ENCODE data around the gene NR1H4. TPM values are rescaled to one million over a fixed set of nuclear protein-coding genes. Genes with fewer than 3 reads are reported as not detected.

Gene NR1H4
- 0.21 TPM for total RNA-seq (2013)
- polyA plus RNA-seq = not detected
- polyA minus RNA-seq = not detected in 2 replicates
- total RNA-seq = 0 to 2.3 (median 0.06) reads per million in 11 experiments

DNA sequence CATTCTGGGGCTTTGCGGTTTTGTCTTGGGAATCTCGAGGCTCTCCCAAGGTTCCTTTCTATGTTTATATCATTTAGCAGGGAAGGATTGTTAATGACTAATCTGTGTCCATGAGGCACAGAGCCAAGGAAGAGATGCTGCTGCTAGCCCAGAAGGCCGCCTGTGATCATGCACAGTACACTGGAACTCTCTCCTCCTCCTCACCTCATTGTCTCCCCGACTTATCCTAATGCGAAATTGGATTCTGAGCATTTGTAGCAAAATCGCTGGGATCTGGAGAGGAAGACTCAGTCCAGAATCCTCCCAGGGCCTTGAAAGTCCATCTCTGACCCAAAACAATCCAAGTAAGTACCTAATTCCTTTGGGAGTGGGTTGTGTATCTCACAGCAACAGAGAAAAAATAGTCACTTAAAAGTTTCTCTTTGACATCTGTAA, at the start of gene NR1H4:
Gene NR1H4, plus strand, starts transcription at position 151 of the 435 bp plus-strand sequence. CDS start 19,458 bp downstream, outside the sequence.
- DNase-seq = no peak
- Mint-ChIP-seq H3K9me3 (peaks cover 0 to 3% (median 0%) of the 10 kb centered on the region in 7 donors), H3K4me1 (no peaks in the 10 kb centered on the region), H3K4me3 (no peak within 1 kb of the TSS), H3K27me3 (ENCODE audit: low read depth in 3 of 3) (peaks cover 4 to 7% (median 6%) of the 10 kb centered on the region in 3 donors), H3K36me3 (no peaks in the 10 kb centered on the region), H3K27ac (no peak within 1 kb of the TSS)
- intact Hi-C loops (cut with micrococcal nuclease) = no loop called here
- Histone ChIP-seq H3K27me3 (ENCODE audit: control insufficient read depth in 2 of 2, insufficient read depth in 2 of 2, low read length in 2 of 2) (no peaks in the 10 kb centered on the region), H2AFZ (ENCODE audit: insufficient read depth, low read depth, low read length, poor library complexity, severe bottlenecking) (no peak within 1 kb of the TSS), H3K9ac (ENCODE audit: insufficient read depth, low read length, poor library complexity, severe bottlenecking) (no peak within 1 kb of the TSS), H3K4me1 (ENCODE audit: control insufficient read depth in 1 of 2, insufficient read depth in 2 of 2, low read length in 2 of 2) (no peaks in the 10 kb centered on the region), H3K4me2 (replicated peaks; ENCODE audit: extremely low read depth, low read length, poor library complexity, severe bottlenecking) (no peak within 1 kb of the TSS), H3K27ac (ENCODE audit: low read depth in 1 of 2, low read length in 2 of 2) (no peak within 1 kb of the TSS), H3K9me3 (replicated peaks in 1 of 2; ENCODE audit: control insufficient read depth in 1 of 2, insufficient read depth in 1 of 2, low read length in 2 of 2) (no peaks in the 10 kb centered on the region), H3K79me2 (ENCODE audit: insufficient read depth, low read length) (no peaks in the 10 kb centered on the region), H3K4me3 (replicated peaks in 1 of 3; ENCODE audit: low read depth in 2 of 3, low read length in 3 of 3) (no peak within 1 kb of the TSS), H3K36me3 (replicated peaks in 1 of 2; ENCODE audit: control insufficient read depth in 1 of 2, insufficient read depth in 2 of 2, low read length in 2 of 2) (no peaks in the 10 kb centered on the region), H4K20me1 (ENCODE audit: insufficient read depth, low read length) (no peaks in the 10 kb centered on the region)
- no CpG with 5 or more reads among the region's 6 CpGs for WGBS (ENCODE audit: insufficient coverage)
- no peak for TF ChIP-seq CTCF (IDR thresholded peaks at IDR 0.05)

- H3K36me3 Mint-ChIP-seq = no peaks in the 10 kb centered on the region
- TF ChIP-seq CTCF (IDR thresholded peaks at IDR 0.05) = no peak
- Histone ChIP-seq H3K27ac (ENCODE audit: low read depth in 1 of 2, low read length in 2 of 2) (no peak overlapping the region), H3K9me3 (replicated peaks in 1 of 2; ENCODE audit: control insufficient read depth in 1 of 2, insufficient read depth in 1 of 2, low read length in 2 of 2) (peaks cover 0 to 3% of the 10 kb centered on the region in 2 donors), H4K20me1 (ENCODE audit: insufficient read depth, low read length) (no peaks in the 10 kb centered on the region), H3K4me3 (replicated peaks in 1 of 3; ENCODE audit: low read depth in 2 of 3, low read length in 3 of 3) (no peak overlapping the region), H3K9ac (ENCODE audit: insufficient read depth, low read length, poor library complexity, severe bottlenecking) (no peak overlapping the region), H3K4me1 (ENCODE audit: control insufficient read depth in 1 of 2, insufficient read depth in 2 of 2, low read length in 2 of 2) (no peaks in the 10 kb centered on the region), H3K79me2 (ENCODE audit: insufficient read depth, low read length) (no peaks in the 10 kb centered on the region), H3K4me2 (replicated peaks; ENCODE audit: extremely low read depth, low read length, poor library complexity, severe bottlenecking) (no peak overlapping the region), H3K27me3 (ENCODE audit: control insufficient read depth in 2 of 2, insufficient read depth in 2 of 2, low read length in 2 of 2) (no peaks in the 10 kb centered on the region), H2AFZ (ENCODE audit: insufficient read depth, low read depth, low read length, poor library complexity, severe bottlenecking) (no peak overlapping the region), H3K36me3 (replicated peaks in 1 of 2; ENCODE audit: control insufficient read depth in 1 of 2, insufficient read depth in 2 of 2, low read length in 2 of 2) (no peaks in the 10 kb centered on the region)
- no peak overlapping the region for H3K27ac Mint-ChIP-seq
- WGBS (ENCODE audit: insufficient coverage) = no CpG with 5 or more reads among the region's 1 CpG
- H3K9me3 Mint-ChIP-seq = peaks cover 3 to 13% (median 9%) of the 10 kb centered on the region in 7 donors
- peaks cover 0 to 2% (median 1%) of the 10 kb centered on the region in 3 donors for H3K27me3 Mint-ChIP-seq (ENCODE audit: low read depth in 3 of 3)
- no peak overlapping the region for H3K4me3 Mint-ChIP-seq
- DNase-seq = no peak
- intact Hi-C loops (cut with micrococcal nuclease) = no loop called here
- H3K4me1 Mint-ChIP-seq = no peaks in the 10 kb centered on the region
Observed at GRCh38 chr12:100426145-100426544, 47.5 kb upstream of the NR1H4 start.
